Left kidney (tissue), 8 donors: ENCODE data around the gene ATP7A. TPM values are rescaled to one million over a fixed set of nuclear protein-coding genes. Genes with fewer than 3 reads are reported as not detected.
"Not testable (repeated sequence)": the region's sequence is repeated elsewhere in the genome, so short reads cannot be mapped to it uniquely, and the experiment has no call there.

Experiments used
- DNase-seq: peaks from one replicate; pipeline ENCODE4 v3.0.0-alpha.2; 2013
- long read RNA-seq, 8 donors: transcript quantifications; one replicate each; lab custom pipeline, GENCODE V29; 2026
- polyA plus RNA-seq: library from polyadenylated mRNA; unstranded; fragments of 120-200 nt; gene quantifications from one replicate; pipeline ENCODE4 v1.2.1, GENCODE V29; 2013; ENCODE audit not compliant: insufficient read length

Gene ATP7A
- polyA plus RNA-seq = 19.2 TPM
- long read RNA-seq, donor 1 = 0 reads
- long read RNA-seq, donor 2 = 0 reads
- long read RNA-seq, donor 3 = 0 reads
- long read RNA-seq, donor 4 = 0 reads
- long read RNA-seq, donor 5, full-length matches to known transcripts = 1 of 1 reads
- long read RNA-seq, donor 5, partial matches to known transcripts = 0 of 1 reads
- long read RNA-seq, donor 5, other reads (novel, unspliced or antisense) = 0 of 1 reads
- long read RNA-seq, donor 6, full-length matches to known transcripts = 1 of 1 reads
- long read RNA-seq, donor 6, partial matches to known transcripts = 0 of 1 reads
- long read RNA-seq, donor 6, other reads (novel, unspliced or antisense) = 0 of 1 reads
- long read RNA-seq, donor 7, full-length matches to known transcripts = 1 of 1 reads
- long read RNA-seq, donor 7, partial matches to known transcripts = 0 of 1 reads
- long read RNA-seq, donor 7, other reads (novel, unspliced or antisense) = 0 of 1 reads
- long read RNA-seq, donor 8 = 0 reads

DNA sequence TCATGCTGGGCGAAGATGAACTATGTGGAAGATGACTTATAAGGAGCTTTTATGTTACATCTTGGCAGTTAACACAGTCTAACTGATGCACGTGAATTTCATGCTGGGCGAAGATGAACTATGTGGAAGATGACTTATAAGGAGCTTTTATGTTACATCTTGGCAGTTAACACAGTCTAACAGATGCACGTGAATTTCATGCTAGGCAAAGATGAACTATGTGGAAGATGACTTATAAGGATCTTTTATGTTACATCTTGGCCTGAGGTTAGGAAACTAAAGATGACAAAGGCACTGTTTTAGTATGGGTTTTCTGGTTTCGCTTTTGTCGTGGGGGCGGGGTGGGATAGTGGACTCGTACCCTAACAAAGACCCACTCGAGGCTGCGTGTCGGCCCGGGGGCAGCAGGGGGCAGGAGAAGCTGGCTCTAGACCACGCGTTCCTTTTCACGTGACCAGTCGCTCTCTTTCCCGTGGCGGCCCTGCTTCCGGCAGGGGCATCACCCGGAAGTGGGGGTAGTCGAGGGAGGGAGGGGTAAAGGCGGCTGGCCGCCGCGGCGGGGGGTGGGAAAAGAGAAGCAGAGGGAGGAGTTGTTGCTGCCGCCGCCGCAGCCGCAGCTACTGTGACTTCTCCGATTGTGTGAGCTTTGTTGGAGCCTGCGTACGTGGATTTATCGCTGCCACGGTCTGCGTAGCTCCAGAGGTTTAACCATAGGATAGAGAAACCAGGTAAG lies at the start of gene ATP7A:
ATP7A (plus strand) TSS at position 586 of the 733 bp plus-strand sequence. CDS start 60,949 bp downstream, outside the sequence.
- DNase-seq = peak; percentile 84

DNA sequence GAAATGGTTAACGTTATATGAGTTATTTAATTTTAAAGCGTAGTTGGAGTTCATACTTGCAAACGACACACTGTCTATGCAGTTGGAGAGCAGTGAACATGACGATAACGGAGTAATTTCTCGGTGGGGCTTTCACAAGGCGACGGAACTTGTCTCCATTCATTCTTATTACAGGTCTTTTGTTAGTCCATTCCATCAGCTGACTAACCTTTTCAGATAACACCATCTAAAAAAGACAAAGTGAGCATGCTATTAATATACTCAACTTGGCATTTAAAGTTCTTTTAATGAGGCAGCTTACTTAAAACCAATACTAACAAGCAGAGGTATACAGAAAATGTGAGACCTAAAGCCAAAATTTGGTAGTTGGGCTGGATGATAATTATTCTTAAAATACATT lies 35.1 kb upstream of the ATP7A start:
- no peak for DNase-seq

DNA sequence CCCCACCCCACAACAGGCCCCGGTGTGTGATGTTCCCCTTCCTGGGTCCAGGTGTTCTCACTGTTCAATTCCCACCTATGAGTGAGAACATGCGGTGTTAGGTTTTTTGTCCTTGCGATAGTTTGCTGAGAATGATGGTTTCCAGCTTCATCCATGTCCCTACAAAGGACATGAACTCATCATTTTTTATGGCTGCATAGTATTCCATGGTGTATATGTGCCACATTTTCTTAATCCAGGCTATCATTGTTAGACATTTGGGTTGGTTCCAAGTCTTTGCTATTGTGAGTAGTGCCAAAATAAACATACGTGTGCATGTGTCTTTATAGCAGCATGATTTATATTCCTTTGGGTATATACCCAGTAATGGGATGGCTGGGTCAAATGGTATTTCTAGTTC lies 29.1 kb upstream of the ATP7A start:
- DNase-seq = not testable (repeated sequence)

DNA sequence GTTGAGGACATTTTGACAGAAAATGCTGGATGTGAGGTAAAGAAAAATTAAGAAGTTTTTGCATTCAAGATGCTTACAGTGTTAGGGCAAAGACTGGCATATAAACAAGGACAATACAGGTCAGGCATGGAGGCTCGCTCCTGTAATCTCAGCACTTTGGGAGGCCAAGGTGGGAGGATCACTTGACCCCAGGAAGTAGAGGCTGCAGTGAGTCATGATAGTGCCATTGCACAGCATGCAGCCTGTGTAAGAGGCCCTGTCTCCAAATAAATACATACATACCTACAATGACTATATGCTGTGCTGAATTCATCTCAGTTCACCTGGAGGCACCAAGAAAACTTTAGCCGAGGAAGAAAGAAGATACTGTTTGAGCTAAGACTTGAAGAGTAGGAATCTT lies 17.6 kb upstream of the ATP7A start:
- DNase-seq = no peak

DNA sequence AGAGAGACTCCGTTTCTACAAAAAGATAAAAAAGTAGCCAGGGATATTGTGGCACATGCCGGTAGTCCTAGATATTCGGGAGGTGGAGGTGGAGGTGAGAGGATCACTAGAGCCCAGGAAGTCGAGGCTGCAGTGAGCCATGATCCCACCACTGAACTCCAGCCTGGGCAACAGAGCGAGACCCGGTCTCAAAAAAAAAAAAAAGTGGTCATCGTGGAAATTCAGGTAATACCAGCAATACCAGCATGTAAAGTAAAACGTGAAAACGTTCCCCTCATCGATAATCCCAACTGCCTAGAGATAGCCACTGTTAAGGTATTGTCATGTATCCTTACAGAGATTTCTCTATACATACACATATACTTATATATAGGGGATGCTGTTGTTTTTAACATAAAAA lies 16.8 kb upstream of the ATP7A start:
- DNase-seq = no peak

DNA sequence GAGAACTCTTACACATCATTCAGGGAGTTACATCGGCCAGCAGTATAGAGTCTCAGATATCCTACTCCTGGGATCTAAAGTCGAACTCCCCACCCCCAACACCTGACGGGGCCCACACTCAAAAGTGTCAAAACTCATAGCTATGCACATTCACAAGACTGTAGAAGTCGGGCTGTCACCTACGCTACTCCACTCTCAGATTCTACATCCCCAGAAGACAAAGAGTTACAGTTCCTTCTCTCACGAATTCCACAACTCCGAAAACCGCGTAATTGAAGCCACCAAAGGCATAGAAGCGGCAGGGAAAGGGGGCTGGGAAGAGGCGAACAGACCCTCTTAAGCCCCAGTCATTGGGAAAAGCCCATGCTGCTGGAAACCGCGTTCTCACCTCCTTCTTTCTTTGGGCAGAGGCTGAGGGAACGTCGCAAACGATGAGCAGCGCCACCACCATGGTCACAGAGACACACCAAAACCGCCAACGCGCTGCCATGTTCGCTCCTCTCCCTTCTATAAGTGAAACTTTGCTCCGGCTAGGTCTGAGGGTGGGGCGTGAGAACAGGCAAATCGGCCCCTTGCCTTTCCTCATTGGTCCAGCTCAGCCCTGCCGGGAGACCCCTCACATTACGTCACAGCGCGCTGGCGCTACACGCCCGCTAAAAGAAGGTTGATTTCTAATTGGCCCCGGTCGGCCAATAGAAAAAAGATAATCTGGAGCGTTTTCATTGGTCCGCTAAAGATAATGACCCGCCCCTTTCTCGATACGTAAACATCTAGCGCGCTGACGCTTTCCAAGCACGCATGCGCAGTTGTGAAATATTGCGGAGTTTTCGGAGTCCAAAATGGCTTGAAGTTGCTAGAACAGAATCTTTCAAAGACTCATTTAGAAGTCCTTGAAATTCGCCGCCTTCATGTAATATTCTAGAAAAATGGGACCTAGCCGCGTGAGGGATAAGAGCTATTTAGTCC lies 15.3 kb upstream of the ATP7A start, which contains the start of gene MAGT1:
MAGT1 (minus strand) TSS at position 515 of the 966 bp plus-strand sequence; CDS start at position 490, 25 bp downstream.
- peak; percentile 95 for DNase-seq

DNA sequence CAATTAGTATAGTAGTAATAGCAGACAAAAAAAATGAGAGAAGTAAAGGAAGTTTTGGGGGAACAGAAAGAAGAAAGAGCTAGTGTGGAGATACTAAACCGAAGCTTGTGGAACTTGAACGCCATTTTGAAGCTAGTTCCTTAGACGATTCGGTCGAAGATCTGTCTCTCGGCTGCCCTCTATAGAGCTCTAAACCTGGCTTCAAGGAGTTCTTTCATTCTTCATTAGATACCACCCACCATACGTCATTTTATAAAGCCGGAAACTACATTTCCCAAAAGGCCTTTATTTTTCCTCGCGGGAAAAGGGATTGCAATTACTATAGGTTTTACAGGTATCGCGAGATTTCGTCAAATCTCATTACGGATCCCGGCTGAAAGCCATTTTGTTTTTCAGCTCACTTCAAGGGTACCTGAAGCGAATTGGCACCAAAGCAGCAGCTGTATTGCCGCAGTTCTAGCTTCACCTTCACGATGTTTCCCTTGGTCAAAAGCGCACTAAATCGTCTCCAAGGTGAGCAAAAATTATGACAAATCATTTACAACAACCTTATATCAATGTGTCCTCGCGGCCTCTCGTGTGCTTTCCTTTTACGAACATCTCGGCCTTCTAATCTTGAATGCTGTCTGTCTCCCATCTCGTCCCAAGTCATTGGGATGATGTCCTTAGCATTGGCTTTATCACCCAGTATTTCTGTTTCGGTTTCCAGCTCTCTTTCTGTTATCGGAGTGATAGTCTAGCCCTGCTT lies 11.2 kb upstream of the ATP7A start, which contains the start of gene COX7B:
COX7B (plus strand) TSS at position 388 of the 748 bp plus-strand sequence; CDS start at position 474, 86 bp downstream.
- DNase-seq = peak; percentile 95

DNA sequence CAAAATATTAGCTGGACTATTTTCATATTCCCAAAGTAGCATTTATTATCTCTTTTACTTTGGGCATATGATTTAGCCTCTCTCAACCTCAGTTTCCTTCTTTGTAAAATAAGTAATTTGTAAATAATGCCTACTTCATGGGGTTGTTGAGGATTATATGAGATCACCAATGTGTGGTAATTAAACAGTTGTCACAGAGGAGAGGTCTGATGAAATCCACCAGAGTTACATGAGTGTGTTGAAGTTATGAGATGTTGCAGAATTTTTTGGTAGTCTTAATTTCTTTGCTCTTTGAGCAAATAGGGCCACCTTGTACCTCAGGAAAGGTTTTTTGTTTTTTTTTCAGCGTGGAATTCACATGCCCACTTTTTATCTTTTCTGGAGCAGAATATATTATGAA lies 9.8 kb upstream of the ATP7A start:
- no peak for DNase-seq

DNA sequence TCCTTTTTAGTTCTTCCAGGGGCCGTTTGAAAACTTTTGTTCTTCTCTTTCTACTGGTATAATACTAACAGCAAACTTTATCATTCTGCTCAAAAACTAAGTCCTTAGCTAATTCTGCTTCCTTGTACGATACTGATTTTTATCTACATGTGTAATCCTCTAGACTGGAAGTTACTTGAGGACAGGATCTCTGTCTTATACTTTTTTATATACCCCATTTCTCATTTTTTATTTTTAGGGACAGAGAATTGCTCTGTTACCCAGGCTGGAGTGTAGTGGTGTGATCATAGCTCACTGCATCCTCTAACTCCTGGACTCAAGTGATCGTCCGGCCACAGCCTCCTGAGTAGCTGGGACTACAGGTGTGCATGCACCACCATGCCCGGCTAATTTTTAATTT lies 9.0 kb upstream of the ATP7A start:
- DNase-seq = no peak

DNA sequence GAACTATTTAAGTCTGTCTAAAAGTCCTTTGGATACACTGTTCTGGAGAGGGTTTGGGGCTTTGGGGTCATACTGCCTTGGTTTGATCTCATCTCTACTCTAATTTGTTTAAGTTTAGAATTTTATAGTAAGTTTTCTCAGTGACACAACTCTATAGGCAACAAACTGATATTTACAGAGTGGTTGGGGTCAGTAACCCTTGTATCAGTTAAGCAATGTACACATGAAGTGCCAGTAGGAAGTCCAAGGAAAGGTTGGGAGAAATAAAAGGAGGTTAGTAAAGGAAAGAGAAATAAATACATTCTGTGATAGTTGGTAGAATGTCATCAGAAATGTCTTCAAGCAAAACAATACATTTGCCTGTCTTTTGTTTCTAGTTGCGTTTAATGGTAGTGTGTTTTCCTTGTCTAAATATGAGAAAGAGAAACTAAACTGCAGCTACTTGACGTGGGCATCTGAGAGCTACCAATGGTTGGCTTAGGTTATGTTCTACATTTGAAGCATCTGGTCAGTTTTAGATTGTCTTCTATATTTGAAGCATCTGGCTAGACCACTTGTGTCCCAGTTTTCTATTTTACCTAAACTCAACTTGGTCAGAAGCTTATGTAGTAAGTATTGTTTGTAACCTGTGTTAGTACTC lies 6.9 kb downstream of the ATP7A start:
- DNase-seq = no peak

DNA sequence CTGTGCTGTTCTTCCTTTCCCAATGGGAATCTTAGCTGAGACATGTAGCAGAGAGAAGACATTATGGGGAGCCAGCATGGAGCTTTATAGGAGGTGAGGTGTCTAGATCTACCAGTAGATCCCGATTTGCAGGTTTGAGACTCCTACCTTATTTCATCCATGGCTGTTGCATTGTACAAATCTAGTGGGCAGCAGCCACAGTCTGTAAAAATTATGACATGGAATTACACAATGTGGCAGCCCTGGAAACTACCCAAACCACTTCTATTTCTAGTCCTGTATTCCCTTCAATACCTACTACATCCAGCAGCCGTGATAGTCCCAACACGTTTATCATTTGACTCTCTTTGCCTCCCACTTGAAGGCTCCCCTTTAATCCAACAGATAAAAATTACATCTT lies 8.1 kb downstream of the ATP7A start:
- no peak for DNase-seq

DNA sequence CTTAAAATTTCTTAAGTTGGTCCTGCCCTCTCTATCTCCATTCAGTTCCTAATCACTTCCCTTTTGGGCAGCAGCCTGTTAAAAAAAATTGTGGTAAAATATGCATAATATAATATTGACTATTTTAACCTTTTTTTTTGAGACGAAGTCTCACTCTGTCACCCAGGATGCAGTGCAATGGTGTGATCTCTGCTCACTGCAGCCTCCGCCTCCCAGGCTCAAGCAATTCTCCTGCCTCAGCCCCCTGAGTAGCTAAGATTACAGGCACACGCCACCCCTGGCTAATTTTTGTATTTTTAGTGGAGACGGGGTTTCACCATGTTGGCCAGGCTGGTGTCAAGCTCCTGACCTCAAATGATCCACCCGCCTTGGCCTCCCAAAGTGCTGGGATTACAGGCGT lies 8.9 kb downstream of the ATP7A start:
- DNase-seq = not testable (repeated sequence)

DNA sequence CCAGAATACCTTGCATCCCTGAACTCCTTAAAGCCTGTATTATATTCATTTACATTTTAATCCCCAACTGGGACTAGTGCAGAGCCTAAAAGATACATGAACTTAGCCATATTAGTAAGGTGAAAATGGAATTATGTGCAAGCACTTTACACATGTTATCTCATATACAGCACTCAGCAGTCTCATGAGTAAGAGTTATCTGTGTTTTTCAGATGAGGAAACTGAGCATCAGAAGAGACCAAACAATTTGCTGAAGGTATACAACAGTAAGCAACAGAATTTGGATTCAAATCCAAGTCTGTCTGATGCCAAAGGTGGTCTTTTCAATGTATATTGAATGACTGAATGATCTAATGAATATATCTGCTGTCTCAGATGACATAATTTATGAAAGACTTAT lies 12.3 kb downstream of the ATP7A start:
- DNase-seq = no peak

DNA sequence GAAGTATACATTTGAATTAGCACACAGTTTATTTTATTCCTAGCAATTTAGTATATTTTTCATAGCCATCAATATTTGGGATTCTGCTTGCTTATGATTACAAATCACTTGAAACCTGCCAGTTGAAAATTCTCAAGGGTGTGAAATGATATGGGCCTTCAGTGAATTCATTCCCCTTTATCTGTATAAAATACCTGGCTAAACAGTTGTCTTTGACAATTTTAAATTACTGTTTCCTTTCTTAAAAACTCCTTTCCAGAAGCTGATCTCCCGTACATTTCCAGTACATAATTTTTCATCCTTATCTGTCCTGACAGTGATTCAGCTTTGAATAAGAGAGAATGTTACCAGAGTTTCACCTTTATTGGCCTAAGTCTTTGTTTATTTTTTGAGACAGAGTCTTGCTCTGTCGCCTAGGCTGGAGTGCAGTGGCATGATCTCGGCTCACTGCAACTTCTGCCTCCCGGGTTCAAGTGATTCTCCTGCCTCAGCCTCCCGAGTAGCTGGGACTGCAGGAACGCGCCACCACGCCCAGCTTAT lies 13.9 kb downstream of the ATP7A start:
- DNase-seq = no peak

DNA sequence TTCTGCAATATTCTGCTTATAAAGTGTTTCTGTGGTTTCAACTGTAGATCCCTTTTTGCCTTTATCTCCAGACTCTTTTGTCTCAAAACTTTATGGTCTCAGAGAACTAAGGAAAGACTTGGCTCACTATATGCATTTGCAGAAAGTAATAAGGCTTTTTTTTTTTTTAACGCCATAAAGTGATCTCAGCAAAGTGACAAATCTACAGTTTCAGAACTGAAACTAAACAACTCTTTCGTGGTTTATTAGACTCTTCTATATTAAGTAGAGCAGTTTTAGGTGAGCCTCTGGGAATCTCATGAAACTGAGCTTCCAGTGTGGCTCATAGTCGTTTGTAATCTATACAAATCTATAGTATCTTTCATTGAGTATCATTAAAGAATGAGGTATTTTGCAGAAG lies 15.3 kb downstream of the ATP7A start:
- no peak for DNase-seq

DNA sequence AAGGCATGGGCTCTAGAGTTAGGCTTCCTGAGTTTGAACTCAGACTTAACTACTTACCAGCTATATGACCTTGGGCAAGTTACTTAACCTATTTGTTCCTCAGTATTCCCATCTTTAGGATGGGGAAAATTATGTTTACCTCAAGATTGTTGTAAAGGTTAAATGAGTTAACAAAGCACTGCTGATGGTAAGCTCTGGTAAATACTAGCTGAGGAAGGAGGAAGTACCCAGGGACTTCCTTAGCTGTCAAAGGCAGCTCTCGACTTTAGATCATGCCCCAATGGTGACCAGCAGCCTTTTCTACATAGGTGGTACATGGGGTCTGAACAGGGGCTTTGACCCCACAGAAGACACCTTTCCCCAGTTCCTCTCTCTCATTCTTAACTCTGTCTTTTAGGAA lies 20.1 kb downstream of the ATP7A start:
- DNase-seq = no peak

DNA sequence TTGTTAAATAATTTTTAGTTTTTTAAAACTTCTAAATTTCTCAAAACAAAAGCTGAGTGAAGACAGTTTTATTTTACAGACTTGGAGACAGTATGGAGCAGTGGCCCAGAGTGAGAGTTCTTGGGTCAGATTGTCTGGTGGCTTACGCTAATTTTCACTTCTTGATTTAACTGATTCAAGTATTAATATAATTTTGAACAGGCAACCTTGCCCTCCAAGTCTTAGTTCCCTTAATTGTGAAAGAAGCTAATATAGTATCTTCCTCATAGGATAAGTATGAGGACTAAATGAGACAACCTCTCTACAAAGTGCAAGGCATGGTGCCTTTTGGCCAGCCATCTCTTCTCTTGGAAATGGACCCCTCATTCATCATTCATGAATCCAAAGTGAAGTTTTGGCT lies 25.4 kb downstream of the ATP7A start:
- no peak for DNase-seq

DNA sequence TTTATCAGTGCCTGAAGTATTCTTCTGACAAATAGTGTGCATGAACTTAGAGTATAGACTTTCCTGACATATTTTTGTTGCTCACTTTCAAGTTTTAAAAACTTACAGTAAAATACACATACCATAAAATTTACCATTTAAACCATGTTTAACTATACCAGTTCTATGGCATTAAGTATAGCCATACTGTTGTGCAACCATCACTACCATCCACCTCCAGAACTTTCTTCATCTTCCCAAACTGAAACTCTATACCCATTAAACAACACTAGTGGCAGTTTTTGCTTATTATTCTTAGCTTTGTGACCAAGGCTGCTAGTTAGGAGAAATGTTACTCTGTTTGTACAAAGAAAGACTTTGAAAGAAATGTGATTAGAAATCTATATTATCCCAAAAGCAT lies 25.8 kb downstream of the ATP7A start:
- no peak for DNase-seq

DNA sequence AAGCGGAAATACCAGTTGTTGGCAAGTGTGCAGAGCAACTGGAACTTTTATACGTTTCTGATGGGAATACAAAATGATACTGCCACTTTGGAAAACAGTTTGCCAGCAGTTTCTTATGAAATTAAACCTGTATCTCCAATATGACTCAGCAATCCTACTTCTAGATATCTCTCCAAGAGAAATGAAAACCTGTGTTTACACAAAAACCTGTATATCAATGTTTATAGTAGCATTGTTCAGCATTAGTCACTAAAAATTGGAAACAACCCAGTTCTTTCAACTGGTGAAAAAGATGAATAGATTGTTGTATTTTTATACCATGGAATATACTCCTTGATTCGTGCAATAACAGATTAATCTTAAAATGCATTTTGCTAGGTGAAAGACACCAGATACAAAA lies 26.8 kb downstream of the ATP7A start:
- DNase-seq = no peak

DNA sequence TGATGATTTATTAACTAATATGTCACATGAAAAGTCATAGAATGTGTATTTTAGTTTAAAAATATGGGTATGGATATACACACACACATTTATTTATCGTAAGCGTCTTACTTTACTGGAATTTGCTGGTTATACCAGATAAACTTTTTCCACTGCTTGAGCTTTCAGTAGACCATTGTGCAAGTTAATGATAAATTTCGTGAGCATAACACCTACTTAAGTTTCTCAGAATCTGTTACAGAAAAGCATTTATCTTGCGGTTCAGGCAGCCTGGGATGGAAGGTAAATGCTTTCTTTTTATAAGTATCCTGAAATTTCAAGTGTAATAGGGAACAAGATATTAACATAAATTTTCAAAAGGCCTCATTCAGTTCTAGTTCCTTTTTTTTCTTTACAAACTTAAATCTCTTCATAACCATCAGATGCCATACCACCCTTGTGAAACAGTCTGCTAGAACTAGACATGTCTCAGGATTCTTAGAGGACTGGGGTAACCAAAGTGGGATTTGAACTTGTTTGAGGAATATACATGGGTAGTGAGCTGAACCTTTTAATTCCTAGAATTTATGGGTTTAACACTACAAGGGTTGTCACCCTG lies 27.7 kb downstream of the ATP7A start:
- DNase-seq = no peak
